ENCODE data around the gene RBPJ.

- TF ChIP-seq, protein P1, sequence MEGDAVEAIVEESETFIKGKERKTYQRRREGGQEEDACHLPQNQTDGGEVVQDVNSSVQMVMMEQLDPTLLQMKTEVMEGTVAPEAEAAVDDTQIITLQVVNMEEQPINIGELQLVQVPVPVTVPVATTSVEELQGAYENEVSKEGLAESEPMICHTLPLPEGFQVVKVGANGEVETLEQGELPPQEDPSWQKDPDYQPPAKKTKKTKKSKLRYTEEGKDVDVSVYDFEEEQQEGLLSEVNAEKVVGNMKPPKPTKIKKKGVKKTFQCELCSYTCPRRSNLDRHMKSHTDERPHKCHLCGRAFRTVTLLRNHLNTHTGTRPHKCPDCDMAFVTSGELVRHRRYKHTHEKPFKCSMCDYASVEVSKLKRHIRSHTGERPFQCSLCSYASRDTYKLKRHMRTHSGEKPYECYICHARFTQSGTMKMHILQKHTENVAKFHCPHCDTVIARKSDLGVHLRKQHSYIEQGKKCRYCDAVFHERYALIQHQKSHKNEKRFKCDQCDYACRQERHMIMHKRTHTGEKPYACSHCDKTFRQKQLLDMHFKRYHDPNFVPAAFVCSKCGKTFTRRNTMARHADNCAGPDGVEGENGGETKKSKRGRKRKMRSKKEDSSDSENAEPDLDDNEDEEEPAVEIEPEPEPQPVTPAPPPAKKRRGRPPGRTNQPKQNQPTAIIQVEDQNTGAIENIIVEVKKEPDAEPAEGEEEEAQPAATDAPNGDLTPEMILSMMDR (IDR thresholded peaks at IDR 0.05; ENCODE audit: insufficient read depth, low read length, poor library complexity, severe bottlenecking): no peak
- no peak for TF ChIP-seq EZH2phosphoT487 (conservative IDR thresholded peaks at IDR 0.05; ENCODE audit: low read length)
Measured at GRCh38 chr4:26484032-26484515, 163.3 kb downstream of the RBPJ start.
